ENCODE measurements around the gene KLHDC10.

The KLHDC10 gene

DNA sequence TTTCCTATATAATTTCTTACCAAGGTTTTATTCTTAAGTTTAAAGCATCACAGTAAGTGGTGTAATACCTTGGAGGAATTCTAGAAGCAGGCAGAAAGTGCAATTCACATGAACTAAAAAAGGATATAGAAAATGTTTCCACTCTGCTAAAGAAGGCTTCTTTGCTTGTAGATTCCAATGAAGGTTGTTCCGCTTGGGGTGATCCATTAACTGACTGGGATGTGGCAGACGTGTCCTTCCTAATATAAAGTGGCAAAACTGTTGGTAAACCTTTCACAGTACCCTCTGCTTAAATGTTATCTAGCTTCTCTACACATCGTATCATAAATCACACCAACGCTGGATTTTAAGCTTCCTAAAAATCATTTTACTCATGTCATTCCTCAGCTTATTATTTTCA lies 21.4 kb upstream of the KLHDC10 start:
- TF ChIP-seq POLR2AphosphoS5 (IDR thresholded peaks at IDR 0.05; ENCODE audit: low read depth, low read length) (no peak), SIN3A (IDR thresholded peaks at IDR 0.05; ENCODE audit: borderline replicate concordance, insufficient read depth, low read length) (no peak), TAF1 (IDR thresholded peaks at IDR 0.05; ENCODE audit: borderline replicate concordance, insufficient read depth, low read length) (no peak)
- TF ChIP-seq, protein P1, sequence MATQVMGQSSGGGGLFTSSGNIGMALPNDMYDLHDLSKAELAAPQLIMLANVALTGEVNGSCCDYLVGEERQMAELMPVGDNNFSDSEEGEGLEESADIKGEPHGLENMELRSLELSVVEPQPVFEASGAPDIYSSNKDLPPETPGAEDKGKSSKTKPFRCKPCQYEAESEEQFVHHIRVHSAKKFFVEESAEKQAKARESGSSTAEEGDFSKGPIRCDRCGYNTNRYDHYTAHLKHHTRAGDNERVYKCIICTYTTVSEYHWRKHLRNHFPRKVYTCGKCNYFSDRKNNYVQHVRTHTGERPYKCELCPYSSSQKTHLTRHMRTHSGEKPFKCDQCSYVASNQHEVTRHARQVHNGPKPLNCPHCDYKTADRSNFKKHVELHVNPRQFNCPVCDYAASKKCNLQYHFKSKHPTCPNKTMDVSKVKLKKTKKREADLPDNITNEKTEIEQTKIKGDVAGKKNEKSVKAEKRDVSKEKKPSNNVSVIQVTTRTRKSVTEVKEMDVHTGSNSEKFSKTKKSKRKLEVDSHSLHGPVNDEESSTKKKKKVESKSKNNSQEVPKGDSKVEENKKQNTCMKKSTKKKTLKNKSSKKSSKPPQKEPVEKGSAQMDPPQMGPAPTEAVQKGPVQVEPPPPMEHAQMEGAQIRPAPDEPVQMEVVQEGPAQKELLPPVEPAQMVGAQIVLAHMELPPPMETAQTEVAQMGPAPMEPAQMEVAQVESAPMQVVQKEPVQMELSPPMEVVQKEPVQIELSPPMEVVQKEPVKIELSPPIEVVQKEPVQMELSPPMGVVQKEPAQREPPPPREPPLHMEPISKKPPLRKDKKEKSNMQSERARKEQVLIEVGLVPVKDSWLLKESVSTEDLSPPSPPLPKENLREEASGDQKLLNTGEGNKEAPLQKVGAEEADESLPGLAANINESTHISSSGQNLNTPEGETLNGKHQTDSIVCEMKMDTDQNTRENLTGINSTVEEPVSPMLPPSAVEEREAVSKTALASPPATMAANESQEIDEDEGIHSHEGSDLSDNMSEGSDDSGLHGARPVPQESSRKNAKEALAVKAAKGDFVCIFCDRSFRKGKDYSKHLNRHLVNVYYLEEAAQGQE (IDR thresholded peaks at IDR 0.05; ENCODE audit: insufficient read depth in 1 of 2, low read depth in 2 of 2, low read length in 2 of 2), result no peak

DNA sequence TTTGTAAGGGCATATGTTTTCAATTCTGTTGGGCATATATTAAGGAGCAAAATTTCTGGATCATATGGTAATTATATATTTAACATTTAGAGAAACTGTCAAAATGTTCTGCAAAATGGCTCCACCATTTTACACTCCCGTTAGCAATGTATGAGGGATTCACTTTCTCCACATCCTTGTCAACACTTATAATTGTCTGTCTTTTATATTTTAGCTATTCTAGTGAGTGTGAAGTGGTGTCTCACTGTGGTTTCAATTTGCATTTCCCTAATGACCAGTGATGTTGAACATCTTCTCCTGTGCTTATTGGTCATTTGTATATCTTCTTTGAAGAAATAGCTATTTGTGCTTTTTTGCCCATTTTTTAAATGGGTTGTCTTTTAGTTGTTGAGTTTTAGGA lies 8.1 kb upstream of the KLHDC10 start:
- TF ChIP-seq, protein P1 (IDR thresholded peaks at IDR 0.05; ENCODE audit: insufficient read depth in 1 of 2, low read depth in 2 of 2, low read length in 2 of 2), result no peak
- TF ChIP-seq TAF1 (IDR thresholded peaks at IDR 0.05; ENCODE audit: borderline replicate concordance, insufficient read depth, low read length) (no peak), POLR2AphosphoS5 (IDR thresholded peaks at IDR 0.05; ENCODE audit: low read depth, low read length) (no peak), FOXP2 (optimal IDR thresholded peaks at IDR 0.05; ENCODE audit: borderline replicate concordance, extremely low read depth, extremely low read length, insufficient read depth) (no peak), SIN3A (IDR thresholded peaks at IDR 0.05; ENCODE audit: borderline replicate concordance, insufficient read depth, low read length) (no peak)

- no peak for TF ChIP-seq SIN3A (IDR thresholded peaks at IDR 0.05; ENCODE audit: borderline replicate concordance, insufficient read depth, low read length)
- TF ChIP-seq, protein P1 (IDR thresholded peaks at IDR 0.05; ENCODE audit: insufficient read depth in 1 of 2, low read depth in 2 of 2, low read length in 2 of 2), result no peak
- no peak for TF ChIP-seq FOXP2 (optimal IDR thresholded peaks at IDR 0.05; ENCODE audit: borderline replicate concordance, extremely low read depth, extremely low read length, insufficient read depth)
- no peak for TF ChIP-seq TAF1 (IDR thresholded peaks at IDR 0.05; ENCODE audit: borderline replicate concordance, insufficient read depth, low read length)
- no peak for TF ChIP-seq POLR2AphosphoS5 (IDR thresholded peaks at IDR 0.05; ENCODE audit: low read depth, low read length)
These were observed 7.3 kb upstream of the KLHDC10 start for GRCh38 chr7:130063036-130063435.

DNA sequence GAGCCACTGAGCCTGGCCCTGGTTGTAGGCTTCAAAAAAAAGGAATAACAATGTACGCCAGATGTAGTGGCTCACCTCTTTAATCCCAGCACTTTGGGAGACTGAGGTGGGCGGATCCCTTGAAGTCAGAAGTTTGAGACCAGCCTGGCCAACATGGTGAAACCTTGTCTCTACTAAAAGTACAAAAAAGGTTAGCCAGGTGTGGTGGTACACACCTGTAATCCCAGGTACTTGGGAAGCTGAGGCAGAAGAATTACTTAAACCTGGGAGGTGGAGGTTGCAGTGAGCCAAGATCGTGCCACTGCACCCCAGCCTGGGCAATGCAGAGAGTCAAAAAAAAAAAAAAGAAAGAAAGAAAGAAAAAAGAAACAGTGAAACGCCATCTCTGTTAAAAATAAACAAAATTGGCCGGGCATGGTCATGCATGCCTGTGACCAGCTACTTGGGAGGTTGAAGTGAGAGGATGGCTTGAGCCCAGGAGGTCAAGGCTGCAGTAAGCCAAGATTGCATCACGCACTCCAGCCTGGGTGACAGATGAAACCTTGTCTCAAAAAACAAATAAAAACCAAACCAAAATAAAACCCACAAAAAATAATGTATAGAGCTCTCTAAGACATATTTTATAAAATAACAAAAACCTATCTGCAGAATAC lies 4.7 kb upstream of the KLHDC10 start:
- TF ChIP-seq, protein P1 (IDR thresholded peaks at IDR 0.05; ENCODE audit: insufficient read depth in 1 of 2, low read depth in 2 of 2, low read length in 2 of 2), result no peak
